Upper lobe of left lung (tissue), 4 donors: Measurements from ENCODE around the gene PROKR2.

ENCODE experiments used
- CTCF ChIP-seq, 6 experiments: fragments of 450-650 bp in 4 of 6; fragments of 200-600 bp in 2 of 6; sonication (generic) in 2 of 6; IDR thresholded peaks; one replicate each; pipeline ENCODE4 v1.5.1; 2016 to 2019; ENCODE audit warnings: antibody characterized with exemption in 6 of 6
- POLR2A ChIP-seq, 4 donors: fragments of 450-650 bp; IDR thresholded peaks; one replicate each; pipeline ENCODE4 v1.5.1; 2016 to 2017; ENCODE audit warnings: antibody characterized with exemption in 4 of 4, mild to moderate bottlenecking in 2 of 4

- TF ChIP-seq CTCF (IDR thresholded peaks at IDR 0.05) (no peak), POLR2A (IDR thresholded peaks at IDR 0.05) (no peak)
These were observed 38.1 kb upstream of the PROKR2 start for GRCh38 chr20:5354901-5355300.
